PFSK-1 (cell line): ENCODE results near the gene CAMKMT.

ENCODE experiments used
- POLR2AphosphoS5 ChIP-seq: IDR thresholded peaks from 2 replicates; pipeline ENCODE4 v1.6.1; 2012; ENCODE audit warnings: low read depth, mild to moderate bottlenecking, control low read depth, low read length, moderate library complexity
- REST ChIP-seq, 2 experiments: IDR thresholded peaks; 2 replicates each; pipeline versions ENCODE4 v1.6.1 to v1.8.0; 2011 to 2012; ENCODE audit warnings: low read depth in 2 of 2, low read length in 2 of 2, control low read depth in 1 of 2, inconsistent platforms in 1 of 2, mild to moderate bottlenecking in 1 of 2, moderate library complexity in 1 of 2; ENCODE audit not compliant: insufficient read depth in 1 of 2
- SIN3A ChIP-seq: IDR thresholded peaks from 2 replicates; pipeline ENCODE4 v1.6.1; 2012; ENCODE audit warnings: mild to moderate bottlenecking, low read length, moderate library complexity, borderline replicate concordance; ENCODE audit not compliant: insufficient read depth
- TAF1 ChIP-seq: IDR thresholded peaks from 2 replicates; pipeline ENCODE4 v1.6.1; 2012; ENCODE audit warnings: low read length, control low read depth, borderline replicate concordance; ENCODE audit not compliant: insufficient read depth

GRCh38 chr2:44358503-44358902, 3.2 kb upstream of the CAMKMT start:
- TF ChIP-seq TAF1 = no peak
- TF ChIP-seq POLR2AphosphoS5 = no peak
- TF ChIP-seq REST (IDR thresholded peaks at IDR 0.05; ENCODE audit: insufficient read depth in 1 of 2, low read depth in 2 of 2, low read length in 2 of 2) = no peak
- TF ChIP-seq SIN3A = no peak
